Fibroblast of the aortic adventitia (primary cell): ENCODE results near the gene HOXB7. TPM values are rescaled to one million over a fixed set of nuclear protein-coding genes. Genes with fewer than 3 reads are reported as not detected.

Source experiments
- DNase-seq: peaks from one replicate; pipeline ENCODE4 v3.0.0-alpha.2; 2010; ENCODE audit warnings: low read depth
- H3K4me3 ChIP-seq: 2 replicates; pipeline ENCODE4 v1.5.1; 2011; ENCODE audit warnings: low read depth, mild to moderate bottlenecking, control low read depth, low read length, moderate library complexity
- total RNA-seq: library from RNA; depleted of rRNA; stranded (reverse); fragments of >200 nt; gene quantifications from 2 replicates; pipeline ENCODE4 v1.2.3, GENCODE V29; 2012; ENCODE audit warnings: low replicate concordance
- TF ChIP-seq, protein P1 (sequence below): IDR thresholded peaks from 2 replicates; pipeline ENCODE4 v1.5.1; 2011; ENCODE audit warnings: mild to moderate bottlenecking, low read length, control low read depth, inconsistent platforms; ENCODE audit not compliant: insufficient read depth

Gene HOXB7
- total RNA-seq, 1 donor, result 0.18 TPM

DNA sequence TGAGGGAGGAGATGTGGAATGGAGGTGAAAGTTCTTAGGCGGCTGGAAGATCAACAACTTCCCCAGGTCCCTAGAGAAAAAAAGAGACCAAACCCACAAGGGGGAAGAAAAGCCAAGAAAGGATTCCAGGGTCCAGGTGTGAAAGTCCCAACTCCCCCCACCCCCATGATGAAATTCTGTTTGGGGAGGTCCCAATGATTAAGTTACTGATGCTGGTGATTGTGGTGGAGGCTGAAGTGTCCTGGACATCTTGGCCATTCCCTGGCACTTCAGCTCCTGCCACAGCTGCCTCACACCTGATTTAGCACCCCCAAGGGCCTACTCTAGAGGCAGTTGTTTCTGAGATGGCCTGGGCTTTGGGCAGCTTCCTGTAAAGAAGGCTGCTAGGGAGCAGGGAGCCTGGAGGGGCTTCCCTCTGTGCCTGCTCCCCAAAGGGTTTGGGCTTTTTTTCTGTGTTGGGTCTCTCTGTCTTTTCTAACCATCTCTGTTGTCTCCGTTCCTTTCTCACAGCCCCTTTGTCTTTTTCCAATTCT lies 45.7 kb downstream of the HOXB7 start:
- TF ChIP-seq, protein P1, sequence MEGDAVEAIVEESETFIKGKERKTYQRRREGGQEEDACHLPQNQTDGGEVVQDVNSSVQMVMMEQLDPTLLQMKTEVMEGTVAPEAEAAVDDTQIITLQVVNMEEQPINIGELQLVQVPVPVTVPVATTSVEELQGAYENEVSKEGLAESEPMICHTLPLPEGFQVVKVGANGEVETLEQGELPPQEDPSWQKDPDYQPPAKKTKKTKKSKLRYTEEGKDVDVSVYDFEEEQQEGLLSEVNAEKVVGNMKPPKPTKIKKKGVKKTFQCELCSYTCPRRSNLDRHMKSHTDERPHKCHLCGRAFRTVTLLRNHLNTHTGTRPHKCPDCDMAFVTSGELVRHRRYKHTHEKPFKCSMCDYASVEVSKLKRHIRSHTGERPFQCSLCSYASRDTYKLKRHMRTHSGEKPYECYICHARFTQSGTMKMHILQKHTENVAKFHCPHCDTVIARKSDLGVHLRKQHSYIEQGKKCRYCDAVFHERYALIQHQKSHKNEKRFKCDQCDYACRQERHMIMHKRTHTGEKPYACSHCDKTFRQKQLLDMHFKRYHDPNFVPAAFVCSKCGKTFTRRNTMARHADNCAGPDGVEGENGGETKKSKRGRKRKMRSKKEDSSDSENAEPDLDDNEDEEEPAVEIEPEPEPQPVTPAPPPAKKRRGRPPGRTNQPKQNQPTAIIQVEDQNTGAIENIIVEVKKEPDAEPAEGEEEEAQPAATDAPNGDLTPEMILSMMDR, result no peak
- DNase-seq, result no peak
- peak overlapping the region; percentile 67 for H3K4me3 ChIP-seq

DNA sequence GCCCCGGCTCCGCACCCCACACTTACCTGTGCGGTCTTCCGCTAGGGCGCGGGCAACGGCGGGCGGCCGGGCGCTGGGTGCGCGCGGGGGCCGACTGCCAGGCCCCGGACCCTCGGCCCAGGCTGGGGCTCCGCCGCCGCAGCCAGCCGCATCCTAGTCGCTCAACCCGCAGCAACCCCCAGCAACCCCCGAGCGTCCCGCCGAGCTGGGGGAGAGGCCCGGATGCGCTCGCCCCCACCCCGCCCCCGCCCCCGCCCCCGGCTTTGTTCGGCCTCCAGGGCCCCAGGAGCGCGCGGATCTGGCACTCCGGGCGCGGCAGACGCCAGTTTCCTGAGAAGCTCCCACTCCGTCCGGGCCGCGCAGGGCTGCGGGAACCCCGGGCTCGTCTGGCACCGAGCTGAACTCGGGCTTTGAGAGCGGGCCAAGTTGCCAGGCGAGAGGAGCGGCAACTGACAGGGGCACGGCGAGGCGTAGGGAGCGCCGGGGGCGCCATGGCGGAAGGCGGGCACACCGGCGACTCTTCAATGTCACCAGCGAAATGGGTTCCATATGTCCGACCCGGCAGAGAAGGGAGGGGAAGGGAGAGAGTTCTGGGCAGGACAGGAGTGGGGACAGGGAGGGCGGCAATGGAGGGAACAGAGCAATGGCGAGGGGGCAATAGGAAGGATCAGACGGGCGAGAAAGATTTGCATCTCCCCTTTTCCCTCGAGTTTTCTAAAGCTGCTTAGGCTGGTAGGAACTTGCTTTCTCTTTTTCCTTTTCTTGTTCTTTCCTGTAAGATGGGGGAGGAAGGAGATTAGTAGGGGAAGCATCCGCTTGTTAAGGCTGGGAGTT lies 46.4 kb downstream of the HOXB7 start:
- TF ChIP-seq, protein P1, result no peak
- peak; percentile 36 for DNase-seq
- peak overlapping the region; percentile 67 for H3K4me3 ChIP-seq

DNA sequence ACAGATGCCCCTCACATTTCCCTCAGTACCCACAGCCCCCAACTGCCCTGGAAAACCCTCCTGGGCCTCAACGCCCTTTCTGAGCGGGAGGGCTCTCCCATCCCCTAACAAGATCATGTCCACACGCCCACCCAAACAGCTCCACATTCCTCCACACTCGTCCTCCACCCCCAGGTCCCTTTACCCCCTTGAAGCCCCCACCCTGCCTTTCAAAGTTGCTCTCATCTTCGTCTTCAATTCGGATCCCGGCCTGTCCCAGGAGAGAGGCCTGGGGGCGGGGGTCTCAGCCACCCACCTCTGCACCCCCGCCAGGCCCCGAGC lies 47.0 kb downstream of the HOXB7 start:
- TF ChIP-seq, protein P1, result no peak
- no peak for DNase-seq
- H3K4me3 ChIP-seq, result peak overlapping the region; percentile 67

DNA sequence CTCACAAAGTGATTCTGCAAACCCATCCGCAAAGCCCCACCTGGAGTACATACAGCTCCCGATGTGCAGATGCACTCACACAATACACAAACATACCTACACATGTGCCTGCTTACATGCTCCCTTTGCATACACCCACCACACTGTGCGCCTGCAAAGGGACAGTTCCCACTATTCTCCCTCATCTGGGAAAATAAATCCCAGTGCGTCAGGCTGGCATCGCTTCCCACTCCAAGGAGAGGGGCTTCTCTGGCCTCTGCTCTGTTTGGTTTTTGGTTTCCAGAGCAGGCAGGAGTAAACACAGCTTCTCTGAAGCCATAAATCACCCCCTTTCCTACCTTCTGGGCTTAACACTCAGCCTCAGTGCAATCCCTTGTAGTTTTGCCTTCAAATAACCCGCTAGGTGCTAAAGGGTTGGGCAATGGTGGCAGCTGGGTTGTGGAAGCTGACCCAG lies 47.4 kb downstream of the HOXB7 start:
- peak overlapping the region; percentile 67 for H3K4me3 ChIP-seq
- TF ChIP-seq, protein P1, result no peak
- peak; percentile 28 for DNase-seq

DNA sequence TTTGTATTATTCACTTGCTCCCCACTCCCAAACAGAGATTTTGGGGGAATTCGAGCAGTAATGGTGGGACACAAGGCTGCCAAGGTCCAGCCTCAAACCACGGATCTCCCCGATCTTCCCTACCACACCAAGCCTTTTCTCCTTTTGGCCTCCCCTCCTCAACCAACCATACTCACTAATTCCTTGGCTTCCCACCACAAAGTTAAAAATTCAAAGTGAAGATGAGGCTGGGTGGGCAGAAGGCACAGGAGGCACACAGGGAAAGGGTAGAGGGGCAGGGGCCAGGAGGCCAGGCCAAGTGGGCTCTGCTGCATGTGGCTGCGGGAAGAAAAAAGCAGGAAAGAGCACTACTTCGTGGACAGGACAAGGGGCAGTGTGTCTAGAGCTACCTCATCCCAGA lies 47.9 kb downstream of the HOXB7 start:
- no peak for DNase-seq
- TF ChIP-seq, protein P1, result no peak
- H3K4me3 ChIP-seq, result peak overlapping the region; percentile 67

DNA sequence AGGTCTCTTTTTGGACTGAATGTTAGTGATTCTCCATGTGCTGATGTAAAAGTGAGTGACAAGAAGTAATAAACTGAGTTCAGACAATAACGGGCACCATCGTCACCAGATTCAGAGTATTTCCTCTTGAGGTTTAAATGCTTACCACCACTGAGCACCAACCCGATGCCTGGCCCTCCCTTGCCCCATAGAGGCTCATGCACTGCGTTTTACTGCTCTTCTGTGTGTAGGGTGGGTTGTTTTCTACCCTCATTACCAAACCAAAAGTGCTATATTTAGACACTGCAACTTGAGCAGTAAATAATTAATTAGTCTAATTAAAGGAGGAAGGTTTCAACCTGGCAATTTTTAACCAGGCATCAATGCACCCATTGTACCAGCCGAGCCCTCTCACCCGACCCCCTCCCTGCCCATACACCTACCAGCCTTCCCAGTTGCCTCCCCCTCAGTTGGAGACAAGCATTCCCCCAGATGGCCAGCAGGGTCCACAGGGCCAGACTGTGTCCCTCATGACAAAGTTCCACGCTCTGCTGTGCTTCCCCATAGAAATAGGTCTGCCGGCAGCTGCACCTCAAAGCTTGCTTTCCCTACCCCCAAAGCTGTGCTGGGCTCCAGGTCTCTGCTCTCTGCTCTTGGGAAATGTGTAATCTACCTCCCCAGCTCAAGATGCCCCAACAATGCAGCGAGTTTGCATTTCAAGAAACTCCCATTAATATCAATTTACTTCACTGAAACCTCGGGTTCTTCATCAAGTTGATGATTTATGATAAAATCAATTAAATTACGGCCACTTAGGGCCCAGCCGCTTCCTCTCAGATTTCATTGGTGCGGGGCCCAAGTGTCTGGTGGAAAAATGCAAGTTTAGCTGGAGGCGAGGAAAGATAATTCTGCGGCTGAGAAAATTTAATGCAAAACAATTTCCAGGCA lies 48.7 kb downstream of the HOXB7 start:
- TF ChIP-seq, protein P1, result peak; percentile 53
- no peak for DNase-seq
- H3K4me3 ChIP-seq, result peak overlapping the region; percentile 67
